ENCODE data around the gene NLGN2. TPM values are rescaled to one million over a fixed set of nuclear protein-coding genes. Genes with fewer than 3 reads are reported as not detected.
"Not testable (repeated sequence)": the region's sequence is repeated elsewhere in the genome, so short reads cannot be mapped to it uniquely, and the experiment has no call there.

Gene NLGN2
- total RNA-seq, 1 donor from 2014 or later: 46.7 TPM

DNA sequence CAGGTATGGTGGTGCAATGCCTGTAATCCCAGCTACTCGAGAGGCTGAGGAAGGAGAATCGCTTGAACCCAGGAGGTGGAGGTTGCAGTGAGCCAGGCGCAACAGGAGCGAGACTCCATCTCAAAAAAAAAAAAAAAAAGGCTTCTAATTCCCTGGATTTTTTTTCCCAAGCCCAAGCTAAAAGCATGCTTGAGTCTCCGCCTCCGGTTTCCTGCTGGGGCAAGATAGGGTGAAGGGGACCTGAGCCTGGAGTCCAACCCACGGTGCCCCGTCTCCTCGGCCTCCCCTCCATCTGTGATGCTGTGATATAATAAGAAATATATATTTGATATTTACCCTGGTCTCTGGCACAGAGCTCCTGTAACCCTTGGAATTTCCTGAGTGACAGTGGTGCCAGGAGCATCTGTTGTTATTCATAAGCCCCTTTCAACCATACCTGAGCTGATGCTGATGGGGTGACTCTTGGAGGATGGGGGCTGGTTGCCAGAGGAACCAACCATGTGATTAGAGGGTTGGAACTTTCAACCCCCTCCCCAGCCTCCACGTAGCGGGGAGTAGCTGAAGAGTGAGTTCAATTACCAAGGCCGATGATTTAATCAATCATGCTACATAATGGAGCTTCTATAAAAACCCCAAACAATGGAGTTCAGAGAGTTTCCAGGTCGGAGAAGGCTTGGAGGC, 39.6 kb upstream of the NLGN2 start:
- H3K27ac Mint-ChIP-seq (ENCODE audit: unreplicated experiment): no peak overlapping the region
- H3K4me1 Mint-ChIP-seq (ENCODE audit: low read depth): no peaks in the 10 kb centered on the region
- no peaks in the 10 kb centered on the region for H3K9me3 Mint-ChIP-seq (ENCODE audit: low read depth)
- H3K27me3 Mint-ChIP-seq (ENCODE audit: low read depth): peaks cover 10% of the 10 kb centered on the region
- no peak overlapping the region for H3K4me3 Mint-ChIP-seq (ENCODE audit: unreplicated experiment)
- peaks cover 2% of the 10 kb centered on the region for H3K36me3 Mint-ChIP-seq (ENCODE audit: low read depth)
- DNase-seq (ENCODE audit: low spot score): no peak
- TF ChIP-seq, protein P1, sequence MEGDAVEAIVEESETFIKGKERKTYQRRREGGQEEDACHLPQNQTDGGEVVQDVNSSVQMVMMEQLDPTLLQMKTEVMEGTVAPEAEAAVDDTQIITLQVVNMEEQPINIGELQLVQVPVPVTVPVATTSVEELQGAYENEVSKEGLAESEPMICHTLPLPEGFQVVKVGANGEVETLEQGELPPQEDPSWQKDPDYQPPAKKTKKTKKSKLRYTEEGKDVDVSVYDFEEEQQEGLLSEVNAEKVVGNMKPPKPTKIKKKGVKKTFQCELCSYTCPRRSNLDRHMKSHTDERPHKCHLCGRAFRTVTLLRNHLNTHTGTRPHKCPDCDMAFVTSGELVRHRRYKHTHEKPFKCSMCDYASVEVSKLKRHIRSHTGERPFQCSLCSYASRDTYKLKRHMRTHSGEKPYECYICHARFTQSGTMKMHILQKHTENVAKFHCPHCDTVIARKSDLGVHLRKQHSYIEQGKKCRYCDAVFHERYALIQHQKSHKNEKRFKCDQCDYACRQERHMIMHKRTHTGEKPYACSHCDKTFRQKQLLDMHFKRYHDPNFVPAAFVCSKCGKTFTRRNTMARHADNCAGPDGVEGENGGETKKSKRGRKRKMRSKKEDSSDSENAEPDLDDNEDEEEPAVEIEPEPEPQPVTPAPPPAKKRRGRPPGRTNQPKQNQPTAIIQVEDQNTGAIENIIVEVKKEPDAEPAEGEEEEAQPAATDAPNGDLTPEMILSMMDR (IDR thresholded peaks at IDR 0.05): no peak

DNA sequence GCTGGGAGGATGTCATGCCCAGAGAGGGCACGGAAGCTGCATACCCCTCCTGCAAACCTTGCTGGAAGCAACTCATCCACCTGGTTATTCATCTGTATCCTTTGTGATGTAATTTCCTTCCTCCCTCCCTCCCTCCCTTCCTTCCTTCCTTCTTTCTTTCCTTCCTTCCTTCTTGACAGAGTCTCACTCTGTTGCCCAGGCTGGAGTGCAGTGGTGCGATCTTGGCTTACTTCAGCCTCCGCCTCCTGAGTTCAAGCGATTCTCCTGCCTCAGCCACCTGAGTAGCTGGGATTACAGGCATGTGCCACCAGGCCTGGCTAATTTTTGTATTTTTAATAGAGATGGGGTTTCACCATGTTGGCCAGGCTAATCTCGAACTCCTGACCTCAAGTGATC, 39.0 kb upstream of the NLGN2 start:
- H3K4me1 Mint-ChIP-seq (ENCODE audit: low read depth); H3K9me3 Mint-ChIP-seq (ENCODE audit: low read depth); DNase-seq (ENCODE audit: low spot score); H3K27ac Mint-ChIP-seq (ENCODE audit: unreplicated experiment); H3K36me3 Mint-ChIP-seq (ENCODE audit: low read depth); H3K4me3 Mint-ChIP-seq (ENCODE audit: unreplicated experiment): not testable (repeated sequence)
- H3K27me3 Mint-ChIP-seq (ENCODE audit: low read depth): peaks cover 10% of the 10 kb centered on the region

DNA sequence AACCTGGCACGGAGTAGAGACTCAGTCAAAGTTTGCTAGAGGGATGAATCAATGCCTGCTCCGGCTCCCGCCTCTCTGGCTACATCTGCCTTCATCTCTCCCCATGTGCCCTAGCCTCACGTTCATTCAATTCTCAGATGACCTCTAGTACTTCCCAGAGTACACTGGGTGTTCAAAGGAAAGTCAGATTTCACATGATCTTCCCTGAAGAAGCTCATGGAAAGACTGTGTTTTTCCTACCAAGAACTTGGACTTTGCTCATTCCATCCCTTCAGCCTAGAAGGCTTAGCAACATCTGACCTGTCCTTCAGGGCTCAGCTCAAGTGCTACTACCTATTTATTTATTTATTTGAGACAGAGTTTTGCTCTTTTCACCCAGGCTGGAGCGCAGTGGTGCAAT, 37.8 kb upstream of the NLGN2 start:
- Mint-ChIP-seq H3K9me3 (ENCODE audit: low read depth) (no peaks in the 10 kb centered on the region), H3K27ac (ENCODE audit: unreplicated experiment) (no peak overlapping the region), H3K36me3 (ENCODE audit: low read depth) (peaks cover 2% of the 10 kb centered on the region), H3K4me3 (ENCODE audit: unreplicated experiment) (no peak overlapping the region), H3K27me3 (ENCODE audit: low read depth) (peaks cover 10% of the 10 kb centered on the region), H3K4me1 (ENCODE audit: low read depth) (no peaks in the 10 kb centered on the region)
- TF ChIP-seq, protein P1 (IDR thresholded peaks at IDR 0.05): no peak
- no peak for DNase-seq (ENCODE audit: low spot score)

DNA sequence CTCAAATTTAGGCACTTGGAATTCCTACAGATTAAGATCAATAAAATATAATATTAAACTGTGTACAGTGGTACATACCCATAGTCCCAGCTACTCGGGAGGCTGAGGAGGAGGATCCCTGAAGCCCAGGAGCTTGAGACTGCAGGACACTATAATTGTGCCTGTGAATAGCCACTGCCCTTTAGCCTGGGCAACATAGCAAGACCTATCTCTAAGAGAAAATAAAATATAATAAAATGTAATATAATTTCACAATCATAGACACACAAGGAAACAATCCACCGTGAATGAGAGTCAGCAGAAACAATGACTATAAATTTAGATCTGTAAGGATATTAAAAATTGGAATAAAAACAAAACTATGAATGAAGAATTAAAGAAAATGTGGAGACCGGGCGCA, 36.8 kb upstream of the NLGN2 start:
- Mint-ChIP-seq H3K27me3 (ENCODE audit: low read depth) (peaks cover 10% of the 10 kb centered on the region), H3K4me1 (ENCODE audit: low read depth) (no peaks in the 10 kb centered on the region), H3K36me3 (ENCODE audit: low read depth) (peaks cover 2% of the 10 kb centered on the region), H3K27ac (ENCODE audit: unreplicated experiment) (no peak overlapping the region), H3K4me3 (ENCODE audit: unreplicated experiment) (no peak overlapping the region), H3K9me3 (ENCODE audit: low read depth) (no peaks in the 10 kb centered on the region)
- TF ChIP-seq, protein P1 (IDR thresholded peaks at IDR 0.05): no peak
- DNase-seq (ENCODE audit: low spot score): no peak

DNA sequence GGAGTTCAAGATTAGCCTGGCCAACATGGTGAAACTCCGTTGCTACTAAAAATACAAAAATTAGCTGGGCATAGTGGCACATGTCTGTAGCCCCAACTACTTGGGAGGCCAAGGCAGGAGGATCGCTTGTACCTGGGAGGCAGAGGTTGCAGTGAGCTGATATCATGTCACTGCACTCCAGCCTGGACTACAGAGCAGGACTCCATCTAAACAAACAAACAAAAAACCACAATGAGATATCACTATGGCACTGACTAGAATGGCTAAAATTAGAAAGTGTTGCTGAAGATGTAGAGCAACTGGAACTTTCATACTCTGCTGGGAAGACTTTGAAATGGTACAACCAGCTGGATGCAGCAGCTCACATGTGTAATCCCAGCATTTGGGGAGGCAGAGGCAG, 33.3 kb upstream of the NLGN2 start:
- Mint-ChIP-seq H3K4me3 (ENCODE audit: unreplicated experiment) (no peak overlapping the region), H3K36me3 (ENCODE audit: low read depth) (peaks cover 3% of the 10 kb centered on the region), H3K27ac (ENCODE audit: unreplicated experiment) (no peak overlapping the region), H3K9me3 (ENCODE audit: low read depth) (peaks cover 4% of the 10 kb centered on the region), H3K27me3 (ENCODE audit: low read depth) (peaks cover 14% of the 10 kb centered on the region), H3K4me1 (ENCODE audit: low read depth) (no peaks in the 10 kb centered on the region)
- no peak for DNase-seq (ENCODE audit: low spot score)
- TF ChIP-seq, protein P1 (IDR thresholded peaks at IDR 0.05): no peak

DNA sequence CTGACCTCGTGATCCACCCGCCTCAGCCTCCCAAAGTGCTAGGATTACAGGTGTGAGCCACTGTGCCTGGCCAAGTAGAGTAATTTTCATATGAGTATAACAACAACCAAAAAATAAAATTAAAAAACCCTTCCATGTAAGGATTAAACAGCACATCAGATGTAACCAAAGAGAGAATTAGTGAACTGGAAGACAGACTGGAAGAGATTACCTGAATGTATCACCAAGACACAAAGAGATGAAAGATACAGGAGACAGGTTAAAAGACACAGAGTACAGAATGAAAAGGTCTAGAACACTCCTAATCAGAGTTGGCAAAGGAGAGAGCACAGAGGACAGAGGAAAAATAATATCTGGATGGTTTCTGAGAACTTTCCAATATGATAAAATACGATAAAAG, 28.5 kb upstream of the NLGN2 start:
- Mint-ChIP-seq H3K36me3 (ENCODE audit: low read depth) (peaks cover 3% of the 10 kb centered on the region), H3K27ac (ENCODE audit: unreplicated experiment) (no peak overlapping the region), H3K4me3 (ENCODE audit: unreplicated experiment) (no peak overlapping the region), H3K9me3 (ENCODE audit: low read depth) (peaks cover 6% of the 10 kb centered on the region), H3K4me1 (ENCODE audit: low read depth) (peaks cover 10% of the 10 kb centered on the region), H3K27me3 (ENCODE audit: low read depth) (peaks cover 33% of the 10 kb centered on the region)
- TF ChIP-seq, protein P1 (IDR thresholded peaks at IDR 0.05): no peak
- DNase-seq (ENCODE audit: low spot score): no peak
